SH-SY5Y (cell line): ENCODE measurements around the gene TUG1.

Experiments
- GATA2 ChIP-seq: IDR thresholded peaks from 2 replicates; pipeline ENCODE4 v1.6.1; 2011; ENCODE audit warnings: mild to moderate bottlenecking, low read depth, low read length
- GATA3 ChIP-seq: IDR thresholded peaks from 2 replicates; pipeline ENCODE4 v1.6.1; 2011; ENCODE audit warnings: low read depth, mild to moderate bottlenecking, low read length, moderate library complexity

Gene TUG1

GRCh38 chr22:30968924-30969531, at the start of gene TUG1:
TUG1 (plus strand) TSS chr22:30969265.
- TF ChIP-seq GATA3 = no peak
- no peak for TF ChIP-seq GATA2

GRCh38 chr22:30919973-30920372, 49.1 kb upstream of the TUG1 start:
- no peak for TF ChIP-seq GATA2

- no peak for TF ChIP-seq GATA3
- TF ChIP-seq GATA2 = no peak
These were observed 48.7 kb upstream of the TUG1 start for GRCh38 chr22:30920407-30920806.

- no peak for TF ChIP-seq GATA3
- TF ChIP-seq GATA2 = no peak
These were observed 48.0 kb upstream of the TUG1 start for GRCh38 chr22:30921108-30921507.

- TF ChIP-seq GATA2 (no peak), GATA3 (no peak)
These were observed 46.9 kb upstream of the TUG1 start for GRCh38 chr22:30922151-30922611.

GRCh38 chr22:30923168-30923900, 45.7 kb upstream of the TUG1 start:
- TF ChIP-seq GATA3 (no peak), GATA2 (no peak)

- TF ChIP-seq GATA2 (no peak), GATA3 (no peak)
These were observed 43.4 kb upstream of the TUG1 start for GRCh38 chr22:30925667-30926066.

- TF ChIP-seq GATA2 (no peak), GATA3 (no peak)
These were observed 42.4 kb upstream of the TUG1 start for GRCh38 chr22:30926706-30927105.

GRCh38 chr22:30927806-30928205, 41.3 kb upstream of the TUG1 start:
- TF ChIP-seq GATA3 (no peak), GATA2 (no peak)

- TF ChIP-seq GATA3 (no peak), GATA2 (no peak)
These were observed 40.7 kb upstream of the TUG1 start for GRCh38 chr22:30928401-30928800.

- TF ChIP-seq GATA2 (no peak), GATA3 (no peak)
These were observed 38.8 kb upstream of the TUG1 start for GRCh38 chr22:30930228-30930627.

GRCh38 chr22:30931541-30932300, 37.3 kb upstream of the TUG1 start:
- TF ChIP-seq GATA2 (no peak), GATA3 (no peak)

- TF ChIP-seq GATA3 = no peak
- TF ChIP-seq GATA2 = no peak
These were observed 36.4 kb upstream of the TUG1 start for GRCh38 chr22:30932661-30933060.

- no peak for TF ChIP-seq GATA3
- TF ChIP-seq GATA2 = no peak
These were observed 35.6 kb upstream of the TUG1 start for GRCh38 chr22:30933457-30933856.

GRCh38 chr22:30934053-30934452, 35.0 kb upstream of the TUG1 start:
- TF ChIP-seq GATA3 (no peak), GATA2 (no peak)
